Stimulated activated CD8-positive, alpha-beta memory T cell treated with anti-CD3 and anti-CD28 coated beads, Interleukin-12 subunit alpha, Interleukin-12 subunit beta, amount 100 ng/mL, for 4 hours (primary cell): ENCODE data around the gene SEZ6L2.
"Not testable (repeated sequence)": the region's sequence is repeated elsewhere in the genome, so short reads cannot be mapped to it uniquely, and the experiment has no call there.

ENCODE experiments used
- DNase-seq: peaks from one replicate; pipeline ENCODE4 v3.0.0-alpha.2; 2020; ENCODE audit warnings: low read depth

Gene SEZ6L2

DNA sequence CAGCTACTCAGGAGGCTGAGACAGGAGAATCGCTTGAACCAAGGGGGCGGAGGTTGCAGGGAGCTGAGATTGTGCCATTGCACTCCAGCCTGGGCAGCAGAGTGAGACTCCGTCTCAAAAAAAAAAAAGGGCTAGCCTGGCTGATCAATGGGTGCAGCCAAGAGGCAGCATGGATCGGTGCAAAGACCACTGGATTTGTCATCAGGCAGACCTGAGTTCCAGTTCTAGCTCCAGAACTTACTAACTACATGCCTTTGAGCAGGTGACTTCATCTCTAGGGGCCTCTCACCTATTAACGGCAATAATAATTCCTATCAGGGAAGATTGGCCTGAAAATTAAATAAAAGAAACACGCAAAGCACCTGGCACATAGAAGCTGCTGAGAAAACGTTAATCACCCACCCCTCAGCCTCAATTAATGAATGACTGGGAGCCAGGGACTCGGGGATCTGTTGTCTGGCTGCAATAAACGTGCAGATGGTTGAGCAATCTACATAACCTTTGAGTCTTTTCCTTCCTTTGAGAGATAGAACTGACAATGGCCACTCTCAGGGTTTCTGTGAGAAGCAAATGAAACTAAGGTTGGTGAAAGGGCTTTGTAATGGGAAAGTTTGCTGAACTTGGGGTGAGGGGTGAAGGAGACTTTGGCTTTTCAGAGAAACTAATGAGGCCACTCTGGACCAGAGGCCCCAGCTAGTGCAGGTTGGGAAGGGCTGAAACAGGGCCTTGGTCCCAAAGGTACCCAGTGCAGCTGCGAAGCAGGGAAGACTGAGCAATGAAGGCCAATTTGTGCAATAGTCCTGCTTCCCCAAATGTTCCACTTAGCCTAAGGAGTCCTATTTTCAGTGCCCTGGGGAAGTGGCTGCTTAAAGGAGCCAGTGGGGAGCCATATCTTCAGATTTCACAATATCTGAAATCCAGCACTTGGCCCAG lies 7.6 kb downstream of the SEZ6L2 start:
- no peak for DNase-seq

DNA sequence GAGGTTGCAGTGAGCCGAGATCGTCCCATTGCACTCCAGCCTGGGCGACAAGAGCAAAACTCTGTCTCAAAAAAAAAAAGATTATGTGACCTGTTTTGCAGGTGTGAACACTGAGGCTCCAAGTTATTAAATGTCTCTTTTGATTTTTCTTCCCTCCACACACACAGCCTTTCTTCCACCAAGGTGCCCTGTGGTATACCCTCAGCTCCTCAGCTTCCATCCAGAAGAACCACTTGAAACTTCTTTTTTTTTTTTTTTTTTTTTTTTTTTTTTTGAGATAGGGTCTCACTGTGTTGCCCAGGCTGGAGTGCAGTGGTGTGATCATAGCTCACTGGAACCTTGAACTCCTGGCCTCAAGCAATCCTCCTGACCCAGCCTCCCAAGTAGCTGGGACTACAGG lies 10.0 kb downstream of the SEZ6L2 start:
- not testable (repeated sequence) for DNase-seq

DNA sequence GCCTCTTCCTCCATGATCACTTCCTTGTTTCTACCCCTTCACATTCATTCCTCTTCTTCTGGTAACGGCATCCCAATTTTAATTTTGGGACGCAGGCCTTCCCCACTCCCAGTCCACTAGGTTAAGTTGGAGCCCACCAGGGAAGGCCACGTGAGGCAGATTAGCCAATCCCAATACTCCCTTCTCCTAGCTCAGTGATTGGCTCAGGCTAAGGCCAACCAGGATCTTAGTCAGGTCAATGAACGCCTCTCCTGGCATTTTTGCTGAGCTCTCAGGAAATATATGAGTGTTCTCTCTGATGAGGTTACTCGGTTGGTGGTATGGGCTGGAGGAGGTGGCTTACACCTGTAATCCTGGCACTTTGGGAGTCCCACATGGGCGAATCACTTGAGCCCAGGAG lies 15.4 kb downstream of the SEZ6L2 start:
- no peak for DNase-seq

- DNase-seq, result no peak
These were observed 18.3 kb downstream of the SEZ6L2 start for GRCh38 chr16:29881050-29881449.

DNA sequence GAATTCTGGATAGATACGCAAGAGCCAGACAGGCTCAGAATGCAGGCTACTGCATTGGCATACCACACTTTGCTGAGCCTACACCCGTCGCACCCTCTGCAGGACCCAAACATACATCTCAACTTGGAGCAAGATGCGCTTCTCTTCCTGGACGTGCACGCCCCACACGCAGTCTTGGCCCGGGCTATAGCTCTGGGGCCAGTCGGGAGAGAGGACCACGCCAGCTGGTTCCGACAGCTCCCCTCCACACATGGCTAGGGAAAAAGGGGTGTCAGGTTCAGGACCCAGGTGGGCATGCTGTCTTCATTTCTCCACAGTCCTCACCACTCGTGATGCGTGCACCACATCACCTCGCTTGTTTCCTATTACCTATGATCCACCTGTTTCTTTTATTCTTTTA lies 21.2 kb downstream of the SEZ6L2 start:
- DNase-seq, result no peak

DNA sequence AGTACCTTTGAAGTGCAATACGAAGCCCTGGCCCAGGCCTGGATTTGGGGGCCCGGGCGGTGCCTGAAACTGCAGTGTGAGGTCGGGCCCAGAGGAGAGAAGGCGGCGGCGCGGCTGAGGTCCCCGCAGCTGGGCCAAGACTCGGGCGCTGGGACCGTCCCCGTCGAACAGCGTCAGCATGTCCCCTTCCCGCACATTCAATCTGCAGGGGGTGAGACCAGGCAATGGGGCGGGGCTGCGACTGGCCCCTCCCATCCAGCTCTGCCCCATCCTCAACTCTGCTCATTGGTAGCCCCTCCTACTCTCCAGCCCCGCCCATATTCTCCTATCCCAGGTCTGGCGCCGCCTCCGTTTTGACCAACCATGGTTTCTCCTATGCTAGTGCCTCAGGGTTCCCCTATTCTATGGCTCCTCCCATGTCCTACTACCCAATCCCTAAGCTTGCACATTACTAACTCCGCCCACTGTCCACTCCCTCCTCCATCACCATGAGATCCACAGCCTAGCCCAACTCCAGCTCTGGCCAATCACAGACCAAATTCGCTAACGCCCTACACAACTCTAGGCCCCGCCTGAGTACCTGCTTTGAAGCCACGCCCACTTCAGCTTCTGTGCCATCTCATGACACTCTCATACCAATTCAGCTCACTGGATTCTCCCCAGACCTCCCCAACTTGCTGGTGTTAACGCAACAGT lies 21.9 kb downstream of the SEZ6L2 start:
- no peak for DNase-seq

DNA sequence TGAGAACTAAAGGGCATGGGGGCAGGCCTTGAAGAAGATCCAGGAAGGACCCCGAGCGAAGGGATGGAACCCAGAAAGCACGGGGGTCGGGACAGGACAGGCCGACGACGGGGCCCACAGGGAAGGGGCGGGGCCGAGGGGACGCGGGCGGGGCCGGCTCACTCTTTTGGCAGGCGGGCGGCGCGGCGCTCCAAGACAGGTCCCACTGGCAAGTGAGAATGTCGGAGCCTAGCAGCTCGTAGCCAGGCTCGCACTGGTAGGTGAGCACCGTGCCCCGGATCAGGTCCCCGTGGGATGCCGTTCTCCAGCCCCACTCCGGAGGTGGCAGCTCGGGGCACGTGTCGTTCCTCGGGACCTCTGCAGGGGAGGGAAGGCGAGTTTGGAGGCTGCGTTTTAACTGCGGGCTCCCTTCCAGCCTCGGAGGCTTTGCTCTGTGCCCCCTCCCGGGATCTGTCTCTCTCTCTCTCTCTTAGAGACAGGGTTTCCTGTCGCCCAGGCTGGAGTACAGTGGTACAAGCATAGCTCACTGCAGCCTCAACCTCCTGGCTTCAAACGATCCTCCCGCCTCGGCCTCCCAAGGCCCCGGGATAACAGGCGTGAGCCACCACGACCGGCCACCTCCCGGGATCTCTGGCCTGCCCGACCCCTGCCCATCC lies 22.6 kb downstream of the SEZ6L2 start:
- DNase-seq, result no peak

DNA sequence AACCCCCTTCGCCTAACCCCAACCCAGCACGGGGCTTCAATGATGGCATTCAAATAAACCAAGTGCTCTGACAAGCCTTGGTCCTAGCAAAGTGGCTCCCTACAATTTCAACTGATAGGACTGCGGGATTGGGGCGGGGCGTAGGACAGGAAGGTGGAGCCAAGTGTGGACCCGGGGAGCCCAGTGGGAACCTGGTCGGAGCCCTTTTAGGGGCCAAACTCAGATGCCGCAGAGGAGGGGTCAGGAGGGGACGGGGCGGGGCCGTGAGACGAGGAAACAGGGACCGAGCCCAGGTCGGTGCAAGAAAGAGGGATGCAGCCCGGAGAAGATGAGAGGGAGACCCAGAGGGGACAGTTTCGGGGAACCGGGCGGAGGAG lies 23.1 kb downstream of the SEZ6L2 start:
- no peak for DNase-seq

GRCh38 chr16:29875206-29875605 lies 24.1 kb downstream of the SEZ6L2 start:
- no peak for DNase-seq

GRCh38 chr16:29873319-29873718 lies 26.0 kb downstream of the SEZ6L2 start:
- no peak for DNase-seq

- DNase-seq, result no peak
These were observed 27.4 kb downstream of the SEZ6L2 start for GRCh38 chr16:29871822-29872546.

GRCh38 chr16:29869067-29869466 lies 30.3 kb downstream of the SEZ6L2 start:
- DNase-seq, result not testable (repeated sequence)

DNA sequence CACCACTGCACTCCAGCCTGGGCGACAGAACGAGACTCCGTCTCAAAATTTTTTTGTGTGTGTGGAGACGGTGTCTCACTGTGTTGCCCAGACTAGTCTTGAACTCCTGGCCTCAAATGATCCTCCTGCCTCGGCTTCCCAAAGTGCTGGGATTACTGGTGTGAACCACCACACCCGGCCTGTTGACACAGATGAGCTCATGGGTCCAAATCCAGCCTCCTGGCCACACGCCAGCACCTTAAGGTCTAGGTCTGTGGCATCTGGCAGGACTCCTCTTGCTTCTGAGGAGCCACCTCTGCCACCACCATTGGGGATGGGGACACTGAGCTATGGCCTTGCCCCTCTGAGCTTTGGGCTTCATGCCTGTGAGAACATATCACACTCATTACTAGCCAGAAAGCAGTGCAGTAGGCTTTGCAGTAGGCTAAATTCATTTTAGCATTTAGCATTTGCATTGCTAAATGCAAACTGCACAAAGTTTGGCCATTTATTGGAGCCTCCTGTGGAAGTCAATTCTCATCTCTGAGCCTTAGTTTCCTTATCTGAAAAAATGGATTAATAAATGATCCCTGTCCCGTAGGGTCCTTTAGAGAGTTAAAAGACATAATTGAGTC lies 30.8 kb downstream of the SEZ6L2 start:
- DNase-seq, result no peak

DNA sequence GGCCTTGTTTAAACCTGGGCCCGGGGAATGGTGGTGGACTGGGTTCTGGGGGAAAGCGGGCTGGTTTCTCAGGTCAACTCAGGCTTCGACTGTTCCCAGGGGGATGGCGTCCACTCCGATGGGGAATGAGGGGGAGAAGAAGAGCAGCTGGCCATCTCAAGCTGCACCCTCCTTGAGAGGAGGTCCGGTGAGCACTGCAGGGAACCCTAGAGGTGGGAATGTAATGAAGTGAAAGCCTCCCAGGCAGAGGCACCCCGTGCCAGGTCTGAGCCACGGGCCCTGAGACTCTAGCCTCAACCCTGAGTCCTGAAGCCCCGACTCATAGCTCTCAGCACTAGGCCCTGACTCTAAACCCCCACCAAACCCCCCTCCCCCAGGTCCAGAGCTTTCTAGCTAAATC lies 35.1 kb downstream of the SEZ6L2 start:
- no peak for DNase-seq

- no peak for DNase-seq
These were observed 35.7 kb downstream of the SEZ6L2 start for GRCh38 chr16:29863669-29863984.

DNA sequence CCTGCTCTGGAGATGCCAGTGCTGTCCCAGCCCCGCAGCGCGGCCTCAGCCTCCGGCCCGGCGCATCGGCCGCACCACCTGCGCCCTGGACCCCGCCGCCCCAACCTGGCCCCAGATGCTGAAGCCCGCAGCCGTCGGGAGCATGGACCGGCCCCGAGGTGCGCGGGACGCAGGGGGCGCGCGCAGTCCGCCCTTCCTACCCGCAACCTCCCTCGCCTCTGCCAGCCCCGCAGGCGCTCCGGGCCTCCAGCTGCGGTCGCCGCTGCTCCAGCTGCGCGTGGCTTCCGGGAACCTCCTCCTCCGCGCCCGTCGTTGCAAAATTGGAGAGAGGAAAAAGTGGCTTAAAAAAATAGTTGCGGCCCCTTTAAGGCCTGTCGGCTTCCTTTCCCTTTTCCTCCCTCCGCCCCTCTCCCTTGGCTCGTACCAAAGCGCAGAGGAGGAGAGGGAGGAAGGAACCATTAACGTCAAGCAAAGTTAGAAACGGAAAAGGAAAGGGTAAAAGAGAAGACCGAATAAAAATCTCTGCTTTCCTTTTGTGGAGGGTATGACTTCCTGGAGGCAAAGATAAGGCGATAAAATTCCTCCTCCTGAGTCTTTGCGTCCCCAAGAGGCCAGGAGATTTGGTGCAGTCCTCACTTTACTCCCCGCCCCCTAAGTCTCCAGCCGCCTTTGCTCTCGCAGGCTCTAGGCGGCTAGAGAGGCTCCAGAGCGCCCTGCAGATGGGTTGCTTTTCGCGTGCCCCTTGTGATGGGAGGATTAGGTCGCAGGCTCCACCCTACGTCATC lies 36.3 kb downstream of the SEZ6L2 start, which contains the start of gene CDIPT:
Gene CDIPT (minus strand): TSS at position 343 of the 785 bp plus-strand sequence. CDS start 369 bp downstream, outside the sequence.
- peak; percentile 84 for DNase-seq

- DNase-seq, result no peak
These were observed 36.9 kb downstream of the SEZ6L2 start for GRCh38 chr16:29862383-29862883.

- no peak for DNase-seq
These were observed 39.1 kb downstream of the SEZ6L2 start for GRCh38 chr16:29860218-29860617.

- DNase-seq, result no peak
These were observed 40.4 kb downstream of the SEZ6L2 start for GRCh38 chr16:29858974-29859373.

GRCh38 chr16:29858149-29858849 lies 41.1 kb downstream of the SEZ6L2 start:
- no peak for DNase-seq
